Right kidney (tissue), 1 donor: Measurements from ENCODE around the gene PTRH1.
A peak's percentile ranks its signal among the peaks of the same experiment; 100 is the strongest.

Experiments
- DNase-seq: peaks from one replicate; pipeline ENCODE4 v3.0.0-alpha.2; 2016

Gene PTRH1

DNA sequence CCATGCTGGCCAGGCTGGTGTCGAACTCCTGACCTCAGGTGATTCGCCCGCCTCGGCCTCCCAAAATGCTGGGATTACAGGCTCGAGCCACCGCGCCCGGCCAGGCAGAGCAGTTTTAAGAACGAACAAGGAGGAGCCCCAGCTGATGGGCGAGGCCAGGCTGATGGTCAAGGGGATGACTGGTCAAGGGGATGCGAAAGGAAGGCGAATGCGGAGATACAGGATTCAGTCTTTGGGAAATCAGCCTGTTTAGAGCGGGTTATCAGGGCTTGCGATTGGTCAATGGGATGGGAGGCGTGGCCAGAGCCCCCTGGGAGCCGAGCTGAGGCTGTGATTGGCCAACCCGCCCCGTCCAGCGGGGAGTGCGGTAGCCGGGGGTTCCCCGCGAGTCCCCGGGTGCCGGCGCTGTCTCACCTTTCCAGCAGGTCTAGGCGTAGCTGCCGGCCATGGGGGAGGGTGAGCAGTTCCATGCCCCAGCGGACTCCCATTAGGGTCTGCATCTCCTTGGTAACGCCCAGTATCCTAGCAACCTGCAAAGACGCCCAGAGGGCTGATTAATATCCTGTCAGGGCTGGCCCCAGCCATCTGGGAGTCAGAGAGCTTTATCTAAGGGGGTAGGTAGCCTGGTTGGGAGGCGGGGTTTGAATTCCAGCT, 27.1 kb upstream of the PTRH1 start:
- peak; percentile 84 for DNase-seq

DNA sequence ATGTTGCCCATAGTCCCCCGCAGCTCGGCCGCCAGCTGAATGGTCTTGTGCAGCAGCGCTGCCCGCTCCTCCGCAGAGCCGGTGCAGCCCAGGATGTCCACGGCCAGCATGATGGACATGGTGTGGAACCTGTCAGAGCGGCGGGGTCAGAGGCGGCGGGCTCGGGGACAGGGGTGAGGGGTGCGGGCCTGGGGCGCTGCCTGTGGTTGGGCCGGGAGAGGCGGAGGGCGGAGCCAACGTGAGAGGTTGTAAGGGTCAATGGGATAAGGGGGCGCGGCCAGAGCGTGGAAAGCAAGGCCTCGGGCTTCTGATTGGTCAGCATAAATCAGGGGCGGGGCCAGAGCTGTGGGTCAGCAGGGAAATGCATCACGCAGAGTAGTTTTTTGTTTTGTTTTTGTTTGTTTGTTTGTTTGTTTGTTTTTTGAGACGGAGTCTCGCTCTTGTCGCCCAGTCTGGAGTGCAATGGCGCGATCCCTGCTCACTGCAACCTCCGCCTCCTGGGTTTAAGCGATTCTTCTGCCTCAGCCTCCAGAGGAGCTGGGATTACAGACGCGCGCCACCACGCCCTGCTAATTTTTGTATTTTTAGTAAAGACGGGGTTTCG, 26.5 kb upstream of the PTRH1 start:
- peak; percentile 80 for DNase-seq

DNA sequence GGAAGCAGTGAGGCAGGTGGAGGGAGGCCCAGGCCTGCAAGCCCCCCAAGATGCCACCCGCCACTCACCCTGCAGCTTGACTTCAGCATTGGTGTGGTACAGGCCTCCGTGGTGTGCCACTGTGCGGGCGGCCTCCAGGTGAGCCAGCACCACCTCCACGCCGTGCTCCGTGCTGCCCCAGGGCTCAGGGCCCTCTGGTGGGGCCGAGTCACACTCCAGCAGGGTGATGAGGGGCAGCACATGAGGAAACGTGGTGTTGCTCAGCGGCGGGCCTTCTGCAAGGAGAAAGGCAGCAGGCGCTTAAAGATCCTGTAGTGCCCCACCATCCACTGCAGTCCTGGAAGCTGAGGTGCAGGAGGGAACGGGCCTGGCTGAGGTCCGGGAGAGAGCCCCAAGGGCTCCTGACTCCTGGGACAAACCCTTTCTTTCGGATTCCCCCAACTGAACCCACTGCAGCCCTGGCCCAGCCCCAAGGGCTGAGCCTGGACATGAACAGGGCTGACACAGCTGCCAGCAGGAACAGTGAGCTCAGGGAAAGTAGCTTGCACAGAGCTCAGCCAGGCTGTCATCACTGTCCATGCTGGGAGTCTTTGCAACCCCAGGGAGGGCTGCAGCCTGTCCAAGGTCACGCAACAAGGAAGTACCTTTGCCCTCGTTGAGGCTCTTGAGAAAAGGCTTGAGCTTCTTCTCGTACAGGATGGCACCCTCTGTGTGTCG, 24.3 kb upstream of the PTRH1 start:
- no peak for DNase-seq

DNA sequence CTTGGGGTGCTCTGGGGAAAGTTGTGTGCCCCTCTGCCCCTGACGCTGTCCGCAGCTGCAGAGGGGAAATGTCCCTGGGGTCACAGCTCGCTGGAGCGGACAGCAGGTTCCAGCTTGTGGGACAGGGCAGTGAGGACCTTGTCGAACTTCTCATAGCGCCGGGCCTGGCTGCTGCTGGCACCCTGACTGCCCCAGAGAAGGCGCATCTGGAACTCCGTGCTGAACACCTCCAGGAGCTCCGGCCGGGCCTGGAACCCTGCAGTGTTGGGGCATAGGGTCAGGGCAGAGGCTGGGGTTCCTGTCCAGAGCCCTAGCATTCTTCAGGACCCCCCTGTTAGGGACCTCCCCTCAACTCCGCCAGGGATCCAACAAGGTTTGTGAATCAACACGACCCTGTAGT, 23.2 kb upstream of the PTRH1 start:
- no peak for DNase-seq

DNA sequence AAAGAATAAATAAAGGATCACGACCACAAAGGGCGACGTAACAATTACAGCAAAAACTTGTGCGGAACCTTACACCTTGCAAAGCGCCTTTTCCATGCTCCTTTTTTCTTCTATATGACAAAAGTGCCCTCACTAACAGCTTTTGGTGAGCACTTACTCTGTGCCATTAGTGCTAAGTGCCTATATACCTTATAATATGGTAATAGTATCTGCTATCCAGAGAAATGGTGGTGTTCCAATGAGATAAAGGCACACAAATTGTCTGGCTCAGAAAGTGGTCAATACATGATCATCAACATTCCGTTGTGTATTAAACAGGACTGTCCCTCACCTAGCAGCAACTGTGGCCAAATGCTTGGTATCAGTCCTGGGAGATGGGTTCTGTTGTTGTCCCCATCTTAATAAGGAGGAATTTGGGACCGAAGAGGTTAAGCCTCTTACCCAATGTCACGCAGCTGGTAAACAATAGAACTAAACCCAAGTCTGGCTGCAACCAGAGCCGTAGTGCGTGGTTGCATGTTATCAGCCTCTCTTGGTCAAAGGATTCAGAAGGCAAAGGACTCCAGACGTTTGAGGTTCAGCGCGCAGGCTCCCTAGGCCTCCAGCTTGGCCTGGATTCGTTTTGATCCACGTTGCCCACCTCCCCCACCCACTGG, 20.2 kb upstream of the PTRH1 start:
- no peak for DNase-seq

DNA sequence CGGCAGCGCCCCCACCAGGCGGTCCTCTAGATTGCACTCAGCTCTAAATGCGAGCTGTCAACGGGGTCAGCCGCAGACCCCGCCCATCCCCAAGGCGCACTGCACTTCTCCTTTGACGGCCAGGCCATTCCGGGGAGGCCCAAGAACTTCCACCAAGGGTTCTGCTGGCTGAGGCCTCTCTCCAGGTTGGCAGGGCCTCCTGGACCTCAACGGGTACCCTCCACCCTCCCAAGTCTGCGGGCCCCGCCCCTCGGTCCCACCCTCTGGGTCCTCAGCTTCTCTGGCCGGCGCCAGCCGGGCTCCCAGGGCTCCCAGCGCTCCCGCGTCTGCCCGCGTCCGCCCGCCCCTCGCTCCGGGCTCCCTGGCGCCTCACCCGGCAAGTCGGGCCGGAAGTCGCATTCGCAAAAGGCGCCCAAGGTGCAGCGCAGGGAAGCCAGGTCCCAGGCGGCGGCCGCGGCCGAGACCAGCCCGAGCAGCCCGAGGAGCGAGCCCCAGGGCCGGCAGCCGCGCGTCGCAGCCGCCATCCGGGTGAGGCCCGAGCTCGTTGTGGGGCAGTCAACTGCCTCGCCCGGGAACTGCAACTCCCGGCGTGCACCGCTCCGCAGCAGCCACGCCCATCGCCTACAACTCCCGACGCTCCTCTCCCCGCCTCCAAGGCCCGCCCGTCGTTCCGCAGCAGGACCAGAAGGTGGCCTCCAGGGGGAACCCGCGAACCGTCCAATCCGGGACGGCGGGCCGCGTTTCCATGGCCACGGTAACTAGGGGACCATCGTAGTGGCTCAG, 19.5 kb upstream of the PTRH1 start, which contains the start of gene TOR2A:
TOR2A (minus strand) TSS at position 548 of the 783 bp plus-strand sequence; CDS start at position 524, 24 bp downstream.
- peak; percentile 100 for DNase-seq

DNA sequence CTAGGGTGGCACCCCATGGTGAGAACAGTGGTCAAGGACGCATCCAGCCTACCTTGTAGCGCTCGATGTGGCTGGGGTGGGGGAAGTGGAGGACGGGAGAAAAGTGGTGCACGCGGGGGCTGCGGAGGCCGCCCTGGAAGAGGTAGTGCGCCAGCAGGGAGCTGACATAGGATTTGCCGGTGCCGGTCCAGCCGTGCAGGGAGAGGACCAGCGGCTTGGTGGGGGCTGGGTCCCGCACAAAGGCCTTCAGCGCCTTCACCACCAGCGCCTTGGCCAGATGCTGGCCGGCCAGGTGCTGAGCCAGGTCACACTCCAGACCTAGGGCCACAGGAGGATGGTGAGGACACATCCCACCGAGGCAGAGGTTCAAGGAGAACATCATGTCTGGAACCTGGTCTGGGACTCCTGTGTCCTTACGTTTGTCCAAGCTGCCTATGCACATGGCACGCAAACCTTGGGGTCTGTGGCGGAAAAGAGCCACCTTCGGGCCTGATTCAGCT, 18.8 kb upstream of the PTRH1 start:
- no peak for DNase-seq

DNA sequence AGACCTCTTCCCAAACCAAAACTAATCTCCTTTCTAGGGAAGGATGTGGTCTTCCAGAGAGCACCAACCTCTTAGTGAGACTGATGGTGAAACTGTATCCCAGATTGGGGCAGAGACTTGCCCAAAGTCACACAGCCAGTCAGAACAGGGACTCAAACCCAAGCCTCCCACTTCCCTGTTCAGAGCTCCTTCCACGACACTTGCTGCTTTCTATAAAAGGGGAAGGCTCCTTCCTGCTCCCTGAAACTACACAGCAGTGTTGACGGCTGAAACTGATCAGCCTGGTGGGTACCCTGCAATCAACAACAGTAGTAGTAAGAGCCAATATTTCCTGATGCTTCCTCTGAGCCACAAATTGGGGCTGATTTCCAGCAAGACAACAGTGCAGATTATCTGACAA, 18.2 kb upstream of the PTRH1 start:
- DNase-seq = no peak

DNA sequence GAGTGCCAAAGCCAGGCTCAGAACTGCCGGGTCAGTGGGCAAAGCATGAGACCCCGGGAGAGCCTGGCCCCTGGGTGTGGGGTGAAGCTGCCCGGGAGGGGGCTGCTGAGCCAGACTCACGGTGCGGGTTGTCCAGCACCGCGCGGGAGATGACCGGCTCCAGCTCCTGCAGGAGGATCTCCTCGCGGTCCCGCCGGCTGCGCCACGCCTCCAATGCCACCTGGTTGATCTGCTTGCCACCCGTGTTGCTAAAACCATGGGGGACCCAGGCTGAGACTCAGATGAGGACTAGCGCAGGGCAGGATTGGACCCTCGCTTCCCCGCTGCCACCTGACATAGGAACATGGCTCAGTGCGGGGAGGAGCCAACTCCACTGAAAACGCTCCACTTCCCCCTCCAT, 17.0 kb upstream of the PTRH1 start:
- no peak for DNase-seq

DNA sequence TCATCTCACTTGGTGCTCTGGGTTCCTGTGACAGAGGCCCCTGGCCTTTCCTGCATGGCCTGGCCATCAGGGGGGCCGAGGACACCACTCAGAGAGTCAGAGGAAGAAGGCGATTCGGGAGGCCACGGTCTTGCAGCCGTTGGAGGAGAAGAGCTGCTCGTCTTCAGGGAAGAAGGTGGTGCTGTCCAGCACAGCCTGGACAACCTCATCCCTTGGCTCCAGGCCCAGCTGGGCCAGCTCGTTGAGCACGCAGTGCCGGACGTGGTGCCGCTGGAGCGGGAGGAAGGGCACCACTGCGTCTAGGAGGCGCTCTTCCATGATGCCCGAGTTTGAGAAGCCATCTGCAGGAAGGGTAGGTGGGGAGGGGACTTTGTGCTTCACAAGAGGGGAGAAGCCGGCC, 16.5 kb upstream of the PTRH1 start:
- DNase-seq = no peak

DNA sequence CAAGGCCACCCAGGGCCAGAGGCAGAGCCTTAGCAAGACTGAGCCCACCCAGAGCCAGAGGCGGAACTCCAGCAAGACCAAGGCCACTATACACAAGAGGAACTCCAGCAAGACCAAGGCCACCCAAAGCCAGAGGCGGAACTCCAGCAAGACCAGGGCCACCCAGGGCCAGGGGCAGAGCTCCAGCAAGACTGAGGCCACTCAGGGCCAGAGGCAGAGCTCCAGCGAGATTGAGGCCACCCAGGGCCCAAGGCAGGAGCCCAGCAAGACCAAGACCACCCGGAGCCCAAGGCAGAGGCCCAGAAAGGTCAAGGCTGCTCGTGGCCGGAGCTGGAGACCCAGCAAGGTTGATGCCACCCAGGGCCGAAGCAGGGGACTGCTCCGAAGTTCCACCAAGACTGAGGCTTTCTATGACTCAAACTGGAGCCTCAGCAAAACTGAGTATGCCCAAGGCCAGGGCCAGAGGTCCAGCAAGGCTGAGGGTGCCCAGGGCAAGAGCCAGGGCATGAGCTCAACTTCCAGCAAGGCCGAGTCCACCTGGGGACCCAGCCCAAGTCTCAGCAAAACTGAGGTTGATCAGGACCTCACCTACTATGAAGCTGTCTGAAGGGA, 15.4 kb upstream of the PTRH1 start:
- DNase-seq = no peak

DNA sequence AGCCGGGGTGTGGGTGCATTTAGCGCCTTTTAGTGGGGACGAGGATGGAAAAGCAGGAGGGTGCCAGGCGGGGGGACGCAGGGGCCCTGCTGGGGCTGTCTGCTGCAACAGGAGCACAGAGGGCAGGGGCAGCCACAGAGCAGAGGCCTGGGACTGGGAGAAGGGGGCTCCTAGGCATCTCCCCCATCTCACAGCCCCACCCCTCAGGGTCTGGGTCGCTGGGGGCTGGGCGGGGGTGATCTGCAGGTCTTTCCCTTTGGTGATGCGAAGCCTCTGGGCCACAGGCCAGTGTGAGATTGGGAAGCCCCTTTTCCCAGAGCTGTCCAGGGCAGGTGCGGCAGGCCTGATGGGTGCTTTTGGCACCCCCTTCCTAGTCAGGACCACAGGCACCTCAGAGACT, 14.8 kb upstream of the PTRH1 start:
- DNase-seq = no peak

DNA sequence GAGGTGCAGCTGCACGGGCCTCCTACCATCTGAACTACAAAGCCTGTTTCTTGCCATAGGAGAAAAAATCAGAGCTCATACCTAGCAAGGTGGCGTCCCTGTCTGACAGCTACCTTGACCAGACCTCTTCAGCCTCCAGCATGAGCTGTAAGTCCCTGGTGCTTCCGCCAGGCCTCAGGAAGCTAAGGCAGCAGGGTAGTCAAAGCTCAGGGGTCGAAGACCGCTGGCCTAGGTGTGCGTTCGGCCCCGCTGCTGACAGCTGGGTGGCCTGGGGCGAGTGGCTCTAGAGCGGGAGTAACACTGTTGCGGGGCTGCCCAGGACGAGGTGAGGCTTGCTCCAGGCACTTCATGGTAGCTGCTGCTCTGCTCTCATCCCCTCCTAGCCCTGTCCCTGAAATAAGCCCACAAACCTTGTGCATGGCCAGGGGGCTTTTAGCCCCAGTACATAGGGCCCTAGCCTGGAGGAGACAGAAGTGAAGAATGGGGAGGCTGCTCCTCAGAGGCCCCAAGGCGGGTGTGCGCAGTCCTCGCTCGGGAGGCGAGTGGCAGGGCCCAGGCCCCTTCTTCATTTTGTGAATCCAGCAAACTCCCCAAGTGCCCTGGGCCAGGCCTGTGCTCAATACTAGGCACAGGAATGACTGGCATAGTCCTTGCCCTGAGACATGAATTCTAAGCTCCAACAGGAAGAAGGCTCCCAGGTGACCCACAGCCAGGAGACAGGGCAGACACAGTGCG, 14.2 kb upstream of the PTRH1 start:
- no peak for DNase-seq

DNA sequence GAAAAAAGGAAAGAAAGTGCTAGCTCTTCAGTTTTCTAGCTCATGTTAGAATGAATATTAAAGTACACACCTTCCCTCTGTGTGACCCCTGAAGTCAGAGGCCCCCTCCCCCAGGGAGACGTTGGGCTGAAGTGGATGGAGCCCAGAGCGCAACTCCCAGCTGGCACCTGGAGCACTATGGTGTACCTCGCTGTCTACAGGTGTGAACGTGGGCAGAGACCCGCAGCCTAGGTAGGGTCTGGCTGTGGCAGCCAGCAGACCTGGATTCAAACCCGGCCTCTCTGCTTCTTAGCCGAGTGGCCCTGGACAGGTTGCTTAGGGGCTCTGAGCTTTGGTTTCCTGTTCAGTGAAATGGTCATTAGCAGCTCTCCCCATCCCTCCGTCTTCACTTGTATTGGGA, 13.3 kb upstream of the PTRH1 start:
- no peak for DNase-seq

DNA sequence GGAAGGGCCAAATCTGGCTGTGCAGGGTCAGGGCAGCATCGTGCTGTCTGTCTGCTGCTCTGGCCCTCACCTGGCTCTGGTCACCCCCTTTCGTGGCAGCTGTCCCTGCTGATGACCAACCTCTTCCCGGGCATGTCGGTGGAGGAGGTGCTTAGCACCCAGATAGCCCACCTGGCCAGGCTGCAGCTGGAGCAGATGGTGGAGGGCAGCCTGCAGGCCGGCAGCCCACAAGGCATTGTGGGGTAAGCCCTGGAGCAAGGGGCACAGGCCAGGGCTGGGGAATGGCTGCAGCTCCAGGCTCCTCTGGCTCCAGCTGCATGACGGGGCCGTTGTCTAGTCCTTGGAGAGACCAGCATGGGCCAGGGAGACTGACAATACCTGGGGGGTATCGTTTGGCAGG, 11.4 kb upstream of the PTRH1 start:
- no peak for DNase-seq

DNA sequence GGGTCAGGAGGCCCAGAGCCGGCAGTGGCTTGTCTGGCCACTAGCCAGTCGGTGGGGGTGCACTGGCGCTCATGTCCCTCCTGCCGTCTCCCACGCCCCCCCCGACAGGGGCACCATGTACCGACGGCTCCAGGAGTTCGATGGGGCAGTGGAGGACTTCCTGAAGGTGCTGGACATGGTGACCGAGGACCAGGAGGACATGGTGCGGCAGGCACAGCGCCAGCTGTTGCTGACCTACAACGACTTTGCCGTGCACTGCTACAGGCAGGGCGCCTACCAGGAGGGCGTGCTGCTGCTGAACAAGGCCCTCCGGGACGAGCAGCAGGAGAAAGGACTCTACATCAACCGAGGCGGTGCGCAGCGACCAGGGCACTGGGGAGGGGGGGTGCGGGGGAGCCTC, 8.5 kb upstream of the PTRH1 start:
- no peak for DNase-seq

DNA sequence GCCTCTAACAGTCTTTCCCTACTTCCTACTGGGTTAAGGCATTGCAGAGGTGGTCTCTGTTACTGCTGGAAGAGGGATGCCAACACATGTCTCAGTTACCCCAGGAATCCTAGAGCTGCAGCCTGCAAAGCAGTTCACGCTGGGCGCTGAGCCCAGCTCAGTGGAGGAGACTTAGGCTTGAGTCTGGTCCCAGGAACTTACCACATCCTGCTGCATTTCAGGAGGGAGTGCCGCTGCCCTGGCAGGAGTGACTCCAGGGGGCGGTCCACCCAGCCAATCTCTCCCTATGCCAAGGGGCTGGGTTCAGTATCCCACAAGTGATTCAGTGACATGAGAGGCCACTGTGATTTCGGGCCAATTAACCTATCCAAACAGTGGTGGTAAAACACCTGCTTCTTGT, 8.0 kb upstream of the PTRH1 start:
- DNase-seq = no peak

DNA sequence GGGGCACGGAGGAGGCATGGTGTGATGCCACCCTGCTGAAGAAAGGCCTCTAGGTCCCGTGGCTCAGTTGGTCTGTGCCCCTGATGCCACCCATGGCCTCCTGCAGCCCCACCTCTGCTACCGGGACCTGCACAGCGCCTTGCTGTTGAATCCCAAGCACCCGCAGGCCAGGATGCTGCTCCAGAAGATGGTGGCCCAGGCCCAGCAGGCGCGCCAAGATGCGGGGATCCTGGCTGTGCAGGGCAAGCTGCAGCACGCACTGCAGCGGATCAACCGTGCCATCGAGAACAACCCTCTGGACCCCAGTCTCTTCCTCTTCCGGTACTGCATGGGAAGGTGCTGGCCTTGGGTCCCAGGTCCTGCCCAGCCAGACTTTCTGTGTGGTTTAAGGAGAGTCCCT, 7.5 kb upstream of the PTRH1 start:
- DNase-seq = no peak

DNA sequence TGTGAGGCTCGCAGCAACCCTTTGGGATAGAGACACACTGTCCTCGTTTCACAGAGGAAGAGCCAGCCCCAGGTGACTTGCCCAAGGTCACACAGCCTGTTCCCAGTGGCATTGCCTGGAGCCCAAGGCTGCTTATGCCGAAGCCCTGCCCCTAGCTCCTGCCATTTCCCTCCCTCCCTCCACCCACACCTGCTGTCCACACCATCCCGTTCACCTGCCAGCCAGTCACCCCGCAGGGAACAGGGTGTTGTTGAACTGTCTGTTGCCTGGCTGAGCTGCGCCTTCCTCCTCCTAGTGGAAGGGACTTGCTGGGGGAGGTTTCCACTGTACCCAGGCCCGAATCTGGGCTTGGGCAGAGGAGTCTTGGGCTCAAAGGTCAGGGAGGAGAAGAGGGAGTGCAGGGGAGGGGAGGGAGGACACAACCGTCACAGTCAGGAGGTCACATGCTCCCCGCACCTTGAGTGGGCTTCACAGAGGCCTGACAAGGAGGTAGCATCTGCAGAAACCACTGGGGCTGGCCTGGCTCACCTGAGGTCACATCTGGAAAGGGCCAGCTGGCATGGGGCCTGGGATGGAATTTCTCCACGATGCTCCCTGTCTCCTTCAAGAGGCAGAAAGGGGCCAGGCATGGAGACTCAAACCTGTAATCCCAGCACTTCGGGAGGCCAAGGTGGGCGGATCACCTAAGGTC, 6.7 kb upstream of the PTRH1 start:
- no peak for DNase-seq

DNA sequence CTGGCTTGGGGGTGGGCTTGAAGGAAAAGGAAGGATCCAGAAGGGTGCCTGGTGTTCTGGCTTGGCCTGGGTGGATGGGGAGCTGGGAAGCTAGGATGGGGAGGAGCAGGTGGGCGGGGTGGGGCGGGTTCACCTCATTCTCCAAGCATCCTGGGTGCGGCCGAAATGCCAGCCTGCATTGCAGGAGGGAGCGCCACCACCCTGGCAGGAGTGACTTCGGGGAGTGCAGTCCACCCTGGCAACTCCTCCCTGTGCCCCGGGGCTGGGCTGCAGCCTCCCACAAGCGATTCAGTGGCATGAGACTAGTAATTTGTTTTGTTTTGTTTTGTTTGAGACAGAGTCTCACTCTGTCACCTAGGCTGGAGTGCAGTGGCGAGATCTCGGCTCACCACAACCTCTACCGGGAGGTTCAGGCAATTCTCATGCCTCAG, 5.9 kb upstream of the PTRH1 start:
- DNase-seq = no peak

DNA sequence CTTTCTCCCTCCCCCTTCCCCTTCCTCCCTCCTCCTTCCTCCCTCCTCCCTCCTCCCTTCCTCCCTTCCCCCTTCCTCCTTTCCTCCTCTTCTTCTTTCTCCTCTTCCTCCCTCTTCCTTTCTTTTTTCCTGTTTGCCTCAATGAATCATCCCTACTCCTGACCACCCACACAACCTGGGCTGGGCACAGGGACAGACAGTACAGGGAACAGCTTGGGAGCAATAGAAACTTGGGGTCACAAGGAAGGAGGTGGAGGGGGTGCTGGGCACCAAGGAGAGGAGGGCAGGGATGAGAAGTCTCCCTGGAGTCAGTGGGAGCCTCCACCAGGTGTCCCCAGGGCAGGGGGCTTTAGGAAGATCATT, 5.4 kb upstream of the PTRH1 start:
- no peak for DNase-seq
